HepG2 (cell line): ENCODE data around the gene ANKS4B. TPM values are rescaled to one million over a fixed set of nuclear protein-coding genes. Genes with fewer than 3 reads are reported as not detected.

Experiments
- JDP2 ChIP-seq: sonication (generic); formaldehyde crosslinking; IDR thresholded peaks from 2 replicates; pipeline ENCODE4 v1.8.1; 2022; ENCODE audit warnings: missing genetic modification reagents, borderline replicate concordance
- KDM5A ChIP-seq: fragments of 200-600 bp; sonication (generic); IDR thresholded peaks from 2 replicates; pipeline ENCODE4 v1.7.0; 2018; ENCODE audit warnings: antibody characterized with exemption, mild to moderate bottlenecking, low read length, borderline replicate concordance
- MBD4 ChIP-seq: IDR thresholded peaks from 2 replicates; pipeline ENCODE4 v1.6.1; 2012; ENCODE audit warnings: low read length, inconsistent platforms, borderline replicate concordance
- PHF5A ChIP-seq: IDR thresholded peaks from one replicate; pipeline ENCODE4 v1.6.1; 2018; ENCODE audit warnings: low read depth, missing genetic modification reagents; ENCODE audit not compliant: unreplicated experiment
- PRMT3 ChIP-seq: sonication (generic); formaldehyde crosslinking; IDR thresholded peaks from 2 replicates; pipeline ENCODE4 v1.8.1; 2022; ENCODE audit warnings: low read depth, mild to moderate bottlenecking, moderate library complexity, missing genetic modification reagents, borderline replicate concordance
- SAFB2 ChIP-seq: sonication (generic); formaldehyde crosslinking; IDR thresholded peaks from 2 replicates; pipeline ENCODE4 v1.5.1; 2020; ENCODE audit warnings: missing genetic modification reagents, low read depth, mild to moderate bottlenecking, borderline replicate concordance
- SATB2 ChIP-seq: sonication (generic); formaldehyde crosslinking; IDR thresholded peaks from 2 replicates; pipeline ENCODE4 v1.5.0; 2020; ENCODE audit warnings: missing genetic modification reagents
- SP140L ChIP-seq: sonication (generic); formaldehyde crosslinking; IDR thresholded peaks from 2 replicates; pipeline ENCODE4 v1.4.0; 2020; ENCODE audit warnings: missing genetic modification reagents, borderline replicate concordance
- TP53 ChIP-seq: sonication (generic); formaldehyde crosslinking; conservative IDR thresholded peaks from 2 replicates; pipeline ENCODE4 v1.4.0; 2020; ENCODE audit warnings: missing genetic modification reagents
- WIZ ChIP-seq: sonication (generic); formaldehyde crosslinking; IDR thresholded peaks from 2 replicates; pipeline ENCODE4 v1.5.1; 2020; ENCODE audit warnings: mild to moderate bottlenecking, missing genetic modification reagents
- ZHX2 ChIP-seq, 2 experiments: sonication (generic) in 1 of 2; formaldehyde crosslinking in 1 of 2; IDR thresholded peaks; 2 replicates each; pipeline versions ENCODE4 v1.6.1 to v1.9.0; 2014 to 2022; ENCODE audit warnings: antibody characterized with exemption in 1 of 2, borderline replicate concordance in 1 of 2, inconsistent platforms in 1 of 2, low read depth in 1 of 2, missing genetic modification reagents in 1 of 2
- ZNF776 ChIP-seq: sonication (generic); formaldehyde crosslinking; IDR thresholded peaks from 2 replicates; pipeline ENCODE4 v1.4.0; 2020; ENCODE audit warnings: mild to moderate bottlenecking, missing genetic modification reagents
- polyA plus RNA-seq, 8 experiments: library from polyadenylated mRNA; depleted of rRNA in 3 of 8; stranded (reverse) in 7 of 8; unstranded in 1 of 8; fragments of >200 nt; fragmentation: Illumina TruSeq in 4 of 8; extraction: Trizol in 4 of 8; gene quantifications; 2 replicates each; pipeline versions ENCODE4 v1.2.1 to v1.2.3, GENCODE V29; 2011 to 2016; ENCODE audit warnings: low read depth in 4 of 8, missing spikeins in 1 of 8, mixed read lengths in 1 of 8; ENCODE audit not compliant: insufficient read depth in 1 of 8
- total RNA-seq, 5 experiments: library from RNA; depleted of rRNA; stranded (reverse); fragments of >200 nt; fragmentation: Illumina TruSeq; extraction: Trizol; gene quantifications; 2 replicates each; pipeline ENCODE4 v1.2.3, GENCODE V29; 2016; ENCODE audit warnings: low read depth in 1 of 5
- TF ChIP-seq, protein P1 (sequence below): IDR thresholded peaks from 2 replicates; pipeline ENCODE4 v1.6.1; 2016
- TF ChIP-seq, protein P2 (sequence below): sonication (generic); formaldehyde crosslinking; IDR thresholded peaks from 2 replicates; pipeline ENCODE4 v1.5.0; 2020; ENCODE audit warnings: missing genetic modification reagents
- TF ChIP-seq, protein P3 (sequence below): sonication (generic); formaldehyde crosslinking; conservative IDR thresholded peaks from 2 replicates; pipeline ENCODE4 v1.8.0; 2022; ENCODE audit warnings: low read depth, missing genetic modification reagents
- TF ChIP-seq, protein P4 (sequence below): sonication (generic); formaldehyde crosslinking; conservative IDR thresholded peaks from 2 replicates; pipeline ENCODE4 v1.8.0; 2022; ENCODE audit warnings: mild to moderate bottlenecking, moderate library complexity, missing genetic modification reagents

Gene ANKS4B
- total and polyA plus RNA-seq, 2 of the 13 experiments (the other 11 are each of a cell fraction or from before 2014, with no cell fraction given), result 6.5 to 30.0 TPM

- TF ChIP-seq, protein P1, sequence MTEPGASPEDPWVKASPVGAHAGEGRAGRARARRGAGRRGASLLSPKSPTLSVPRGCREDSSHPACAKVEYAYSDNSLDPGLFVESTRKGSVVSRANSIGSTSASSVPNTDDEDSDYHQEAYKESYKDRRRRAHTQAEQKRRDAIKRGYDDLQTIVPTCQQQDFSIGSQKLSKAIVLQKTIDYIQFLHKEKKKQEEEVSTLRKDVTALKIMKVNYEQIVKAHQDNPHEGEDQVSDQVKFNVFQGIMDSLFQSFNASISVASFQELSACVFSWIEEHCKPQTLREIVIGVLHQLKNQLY (CRISPR knock-in tag), result peak; percentile 77
- TF ChIP-seq MBD4 (peak; percentile 63; the same call in 1 of the 2 replicates), PHF5A (CRISPR knock-in tag) (peak; percentile 82), SP140L (CRISPR knock-in tag) (no peak), KDM5A (peak; percentile 26; the same call in 1 of the 2 replicates), ZNF776 (CRISPR knock-in tag) (no peak), SAFB2 (CRISPR knock-in tag) (no peak; the same call in 1 of the 2 replicates), JDP2 (CRISPR knock-in tag) (no peak), WIZ (CRISPR knock-in tag) (0 out of 2 replicates have a peak, but pooled peaks have one; percentile 40), SATB2 (no peak), ZHX2 (IDR thresholded peaks at IDR 0.05; ENCODE audit: low read depth) (peak; percentile 63; the same call in 1 of the 2 replicates), ZHX2 (CRISPR knock-in tag; IDR thresholded peaks at IDR 0.05; ENCODE audit: borderline replicate concordance) (no peak; the same call in 1 of the 2 replicates), PRMT3 (no peak), TP53 (CRISPR knock-in tag) (no peak)
- TF ChIP-seq, protein P2, sequence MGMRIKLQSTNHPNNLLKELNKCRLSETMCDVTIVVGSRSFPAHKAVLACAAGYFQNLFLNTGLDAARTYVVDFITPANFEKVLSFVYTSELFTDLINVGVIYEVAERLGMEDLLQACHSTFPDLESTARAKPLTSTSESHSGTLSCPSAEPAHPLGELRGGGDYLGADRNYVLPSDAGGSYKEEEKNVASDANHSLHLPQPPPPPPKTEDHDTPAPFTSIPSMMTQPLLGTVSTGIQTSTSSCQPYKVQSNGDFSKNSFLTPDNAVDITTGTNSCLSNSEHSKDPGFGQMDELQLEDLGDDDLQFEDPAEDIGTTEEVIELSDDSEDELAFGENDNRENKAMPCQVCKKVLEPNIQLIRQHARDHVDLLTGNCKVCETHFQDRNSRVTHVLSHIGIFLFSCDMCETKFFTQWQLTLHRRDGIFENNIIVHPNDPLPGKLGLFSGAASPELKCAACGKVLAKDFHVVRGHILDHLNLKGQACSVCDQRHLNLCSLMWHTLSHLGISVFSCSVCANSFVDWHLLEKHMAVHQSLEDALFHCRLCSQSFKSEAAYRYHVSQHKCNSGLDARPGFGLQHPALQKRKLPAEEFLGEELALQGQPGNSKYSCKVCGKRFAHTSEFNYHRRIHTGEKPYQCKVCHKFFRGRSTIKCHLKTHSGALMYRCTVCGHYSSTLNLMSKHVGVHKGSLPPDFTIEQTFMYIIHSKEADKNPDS (CRISPR knock-in tag), result no peak
- TF ChIP-seq, protein P3, sequence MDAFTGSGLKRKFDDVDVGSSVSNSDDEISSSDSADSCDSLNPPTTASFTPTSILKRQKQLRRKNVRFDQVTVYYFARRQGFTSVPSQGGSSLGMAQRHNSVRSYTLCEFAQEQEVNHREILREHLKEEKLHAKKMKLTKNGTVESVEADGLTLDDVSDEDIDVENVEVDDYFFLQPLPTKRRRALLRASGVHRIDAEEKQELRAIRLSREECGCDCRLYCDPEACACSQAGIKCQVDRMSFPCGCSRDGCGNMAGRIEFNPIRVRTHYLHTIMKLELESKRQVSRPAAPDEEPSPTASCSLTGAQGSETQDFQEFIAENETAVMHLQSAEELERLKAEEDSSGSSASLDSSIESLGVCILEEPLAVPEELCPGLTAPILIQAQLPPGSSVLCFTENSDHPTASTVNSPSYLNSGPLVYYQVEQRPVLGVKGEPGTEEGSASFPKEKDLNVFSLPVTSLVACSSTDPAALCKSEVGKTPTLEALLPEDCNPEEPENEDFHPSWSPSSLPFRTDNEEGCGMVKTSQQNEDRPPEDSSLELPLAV (CRISPR knock-in tag), result no peak
- TF ChIP-seq, protein P4, sequence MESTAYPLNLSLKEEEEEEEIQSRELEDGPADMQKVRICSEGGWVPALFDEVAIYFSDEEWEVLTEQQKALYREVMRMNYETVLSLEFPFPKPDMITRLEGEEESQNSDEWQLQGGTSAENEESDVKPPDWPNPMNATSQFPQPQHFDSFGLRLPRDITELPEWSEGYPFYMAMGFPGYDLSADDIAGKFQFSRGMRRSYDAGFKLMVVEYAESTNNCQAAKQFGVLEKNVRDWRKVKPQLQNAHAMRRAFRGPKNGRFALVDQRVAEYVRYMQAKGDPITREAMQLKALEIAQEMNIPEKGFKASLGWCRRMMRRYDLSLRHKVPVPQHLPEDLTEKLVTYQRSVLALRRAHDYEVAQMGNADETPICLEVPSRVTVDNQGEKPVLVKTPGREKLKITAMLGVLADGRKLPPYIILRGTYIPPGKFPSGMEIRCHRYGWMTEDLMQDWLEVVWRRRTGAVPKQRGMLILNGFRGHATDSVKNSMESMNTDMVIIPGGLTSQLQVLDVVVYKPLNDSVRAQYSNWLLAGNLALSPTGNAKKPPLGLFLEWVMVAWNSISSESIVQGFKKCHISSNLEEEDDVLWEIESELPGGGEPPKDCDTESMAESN (CRISPR knock-in tag), result peak; percentile 78
Measured at GRCh38 chr16:21233521-21234150, at the start of gene ANKS4B (continued).
